22Rv1 (cell line): ENCODE measurements around the gene RHEBL1.

Source experiments
- CTCF ChIP-seq: fragments of 450-650 bp; IDR thresholded peaks from 2 replicates; pipeline ENCODE4 v1.5.1; 2017; ENCODE audit warnings: mild to moderate bottlenecking
- ZFX ChIP-seq: fragments of 450-650 bp; IDR thresholded peaks from 2 replicates; pipeline ENCODE4 v1.6.1; 2017; ENCODE audit warnings: antibody characterized with exemption, borderline replicate concordance

- no peak for TF ChIP-seq CTCF
- TF ChIP-seq ZFX = no peak
These were observed 47.1 kb downstream of the RHEBL1 start for GRCh38 chr12:49022558-49023178.
